OCI-LY7 (cell line): ENCODE data around the gene KNSTRN. TPM values are rescaled to one million over a fixed set of nuclear protein-coding genes. Genes with fewer than 3 reads are reported as not detected.

Experiments used
- BruUV-seq: library from RNA; stranded (reverse); fragments of 400-500 nt; replicated peaks from 2 replicates; lab custom pipeline; 2021; lab: Mats Ljungman, UMichigan
- CTCF ChIA-PET: fragments of 300-600 bp; sonication (Branson Sonifier 250); formaldehyde crosslinking; loops from one replicate; lab custom pipeline; 2022; ENCODE audit warnings: antibody characterized with exemption; ENCODE audit not compliant: unreplicated experiment; lab: Charles Lee
- POLR2A ChIA-PET: fragments of 300-600 bp; sonication (Branson Sonifier 250); formaldehyde crosslinking; loops from one replicate; lab custom pipeline; 2022; ENCODE audit warnings: antibody characterized with exemption; lab: Charles Lee
- DNase-seq: peaks from one replicate; pipeline ENCODE4 v3.0.0-alpha.2; 2015; ENCODE audit warnings: low spot score
- H2AFZ ChIP-seq: fragments of 200-600 bp; sonication (generic), shearing (Covaris generic); 2 replicates; pipeline ENCODE4 v1.6.1; 2014; ENCODE audit warnings: mild to moderate bottlenecking, antibody characterized with exemption, low read length, moderate library complexity
- H3K27ac ChIP-seq: fragments of 200-600 bp; sonication (generic); 2 replicates; pipeline ENCODE4 v1.5.1; 2014; ENCODE audit warnings: mixed run types, low read depth, mild to moderate bottlenecking, moderate library complexity, low read length, inconsistent platforms; ENCODE audit not compliant: poor library complexity, severe bottlenecking
- H3K36me3 ChIP-seq: fragments of 200-600 bp; sonication (generic); 2 replicates; pipeline ENCODE4 v1.6.1; 2014; ENCODE audit warnings: mild to moderate bottlenecking, antibody characterized with exemption, low read length, moderate library complexity, mixed read lengths; ENCODE audit not compliant: insufficient read depth
- H3K4me1 ChIP-seq: fragments of 200-600 bp; sonication (generic); 2 replicates; pipeline ENCODE4 v1.5.1; 2014; ENCODE audit warnings: mild to moderate bottlenecking, low read length; ENCODE audit not compliant: insufficient read depth, poor library complexity, severe bottlenecking
- H3K4me2 ChIP-seq: fragments of 200-600 bp; sonication (generic); 2 replicates; pipeline ENCODE4 v1.6.1; 2014; ENCODE audit warnings: mild to moderate bottlenecking, low read length
- H3K4me3 ChIP-seq: fragments of 200-600 bp; sonication (generic); 2 replicates; pipeline ENCODE4 v1.5.1; 2014; ENCODE audit warnings: mild to moderate bottlenecking, low read depth, low read length; ENCODE audit not compliant: poor library complexity, severe bottlenecking
- H3K79me2 ChIP-seq: fragments of 200-600 bp; sonication (generic); 2 replicates; pipeline ENCODE4 v1.6.1; 2016; ENCODE audit warnings: low read depth, mild to moderate bottlenecking, low read length, moderate library complexity, mixed read lengths; ENCODE audit not compliant: insufficient read depth
- H3K9me2 ChIP-seq: fragments of 200-600 bp; sonication (generic); 2 replicates; pipeline ENCODE4 v1.6.1; 2016; ENCODE audit warnings: mild to moderate bottlenecking, low read length, mixed read lengths; ENCODE audit not compliant: insufficient read depth
- H3K9me3 ChIP-seq: fragments of 200-600 bp; sonication (generic); 2 replicates; pipeline ENCODE4 v1.6.1; 2014; ENCODE audit warnings: mild to moderate bottlenecking, mixed run types, low read length, mixed read lengths
- H4K20me1 ChIP-seq: fragments of 200-600 bp; sonication (generic); 2 replicates; pipeline ENCODE4 v1.6.1; 2014; ENCODE audit warnings: mild to moderate bottlenecking, antibody characterized with exemption, low read length, moderate library complexity, mixed read lengths; ENCODE audit not compliant: insufficient read depth
- EZH2phosphoT487 ChIP-seq: fragments of 200-600 bp; sonication (generic); IDR thresholded peaks from 2 replicates; pipeline ENCODE4 v1.6.1; 2018; ENCODE audit warnings: low read depth, borderline replicate concordance, mild to moderate bottlenecking, mixed run types, antibody characterized with exemption, low read length, moderate library complexity, mixed read lengths
- intact Hi-C: fragments of 100-400 bp; cut with micrococcal nuclease; formaldehyde crosslinking; loops from one replicate; pipeline ENCODE4 v1.10.0; 2022; ENCODE audit not compliant: unreplicated experiment
- total RNA-seq, 2 experiments: library from RNA; depleted of rRNA in 1 of 2; stranded (reverse); fragments of >200 nt in 1 of 2; shearing (Covaris generic) in 1 of 2; gene quantifications; 2 replicates each; pipeline ENCODE4 v1.2.3, GENCODE V29; 2014 to 2022
- TF ChIP-seq, protein P1 (sequence below): fragments of 200-600 bp; sonication (generic); conservative IDR thresholded peaks from 2 replicates; pipeline ENCODE4 v1.5.1; 2014; ENCODE audit warnings: mild to moderate bottlenecking, antibody characterized with exemption, low read length, moderate library complexity, mixed read lengths

The KNSTRN gene
- total RNA-seq, 2 experiments from 2014 or later, result 89.6 to 106 TPM

DNA sequence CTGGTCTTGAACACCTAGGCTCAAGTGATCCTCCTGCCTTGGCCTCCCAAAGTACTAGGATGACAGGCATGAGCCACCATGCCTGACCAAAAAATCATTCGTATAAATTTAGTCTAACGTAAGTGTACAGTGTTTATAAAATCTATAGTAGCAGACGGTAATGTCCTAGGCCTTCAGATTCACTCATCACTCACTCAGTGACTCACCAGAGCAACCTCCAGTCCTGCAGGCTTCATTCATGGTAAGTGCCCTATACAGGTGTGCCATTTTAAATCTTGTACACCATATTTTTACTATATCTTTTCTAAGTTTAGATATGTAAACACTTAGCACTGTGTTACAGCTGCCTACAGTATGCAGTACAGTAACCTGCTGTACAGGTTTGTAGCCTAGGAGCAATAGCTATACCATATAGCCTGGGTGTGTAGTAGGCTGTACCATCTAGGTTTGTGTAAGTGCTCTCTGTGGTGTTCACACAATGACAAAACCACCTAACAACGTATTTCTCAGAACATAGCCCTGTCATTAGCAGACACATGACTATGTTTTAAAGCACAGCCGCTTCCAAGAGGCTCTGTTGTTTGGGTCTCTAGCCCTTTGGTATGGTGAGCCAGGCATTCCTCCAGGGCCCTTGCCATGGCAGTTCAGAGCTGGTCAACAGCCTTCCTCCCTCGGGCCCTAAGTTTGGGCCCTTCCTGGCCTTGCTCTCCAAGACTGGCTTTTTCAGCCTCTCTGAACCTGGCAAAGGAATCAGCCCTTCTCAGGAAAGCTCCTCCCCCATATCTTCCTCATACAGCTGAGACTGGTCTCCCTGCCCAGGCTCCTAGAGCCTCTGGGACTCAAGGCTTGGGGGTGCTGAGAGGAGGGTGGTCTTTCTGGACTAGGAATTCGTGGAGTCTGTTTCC lies 39.9 kb upstream of the KNSTRN start:
- DNase-seq, result no peak
- H2AFZ ChIP-seq, result no peak overlapping the region
- no TSS peak for BruUV-seq
- H3K4me3 ChIP-seq, result no peak overlapping the region
- no peaks in the 10 kb centered on the region for H3K79me2 ChIP-seq
- H3K4me2 ChIP-seq, result no peak overlapping the region
- no peaks in the 10 kb centered on the region for H4K20me1 ChIP-seq
- no peak overlapping the region for H3K27ac ChIP-seq
- ChIA-PET POLR2A (no interaction called here), CTCF (no interaction called here)
- no peaks in the 10 kb centered on the region for H3K9me2 ChIP-seq
- H3K4me1 ChIP-seq, result peaks cover 7% of the 10 kb centered on the region
- TF ChIP-seq EZH2phosphoT487, result no peak
- TF ChIP-seq, protein P1, sequence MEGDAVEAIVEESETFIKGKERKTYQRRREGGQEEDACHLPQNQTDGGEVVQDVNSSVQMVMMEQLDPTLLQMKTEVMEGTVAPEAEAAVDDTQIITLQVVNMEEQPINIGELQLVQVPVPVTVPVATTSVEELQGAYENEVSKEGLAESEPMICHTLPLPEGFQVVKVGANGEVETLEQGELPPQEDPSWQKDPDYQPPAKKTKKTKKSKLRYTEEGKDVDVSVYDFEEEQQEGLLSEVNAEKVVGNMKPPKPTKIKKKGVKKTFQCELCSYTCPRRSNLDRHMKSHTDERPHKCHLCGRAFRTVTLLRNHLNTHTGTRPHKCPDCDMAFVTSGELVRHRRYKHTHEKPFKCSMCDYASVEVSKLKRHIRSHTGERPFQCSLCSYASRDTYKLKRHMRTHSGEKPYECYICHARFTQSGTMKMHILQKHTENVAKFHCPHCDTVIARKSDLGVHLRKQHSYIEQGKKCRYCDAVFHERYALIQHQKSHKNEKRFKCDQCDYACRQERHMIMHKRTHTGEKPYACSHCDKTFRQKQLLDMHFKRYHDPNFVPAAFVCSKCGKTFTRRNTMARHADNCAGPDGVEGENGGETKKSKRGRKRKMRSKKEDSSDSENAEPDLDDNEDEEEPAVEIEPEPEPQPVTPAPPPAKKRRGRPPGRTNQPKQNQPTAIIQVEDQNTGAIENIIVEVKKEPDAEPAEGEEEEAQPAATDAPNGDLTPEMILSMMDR, result no peak
- intact Hi-C loops, result no loop called here
- no peaks in the 10 kb centered on the region for H3K9me3 ChIP-seq
- no peaks in the 10 kb centered on the region for H3K36me3 ChIP-seq

GRCh38 chr15:40343512-40343911 lies 39.0 kb upstream of the KNSTRN start:
- no TSS peak for BruUV-seq
- intact Hi-C loops, result no loop called here
- Histone ChIP-seq H3K4me3 (no peak overlapping the region), H3K4me1 (peaks cover 4% of the 10 kb centered on the region), H3K79me2 (no peaks in the 10 kb centered on the region), H2AFZ (no peak overlapping the region), H4K20me1 (no peaks in the 10 kb centered on the region), H3K27ac (no peak overlapping the region), H3K9me2 (no peaks in the 10 kb centered on the region), H3K4me2 (no peak overlapping the region), H3K36me3 (no peaks in the 10 kb centered on the region), H3K9me3 (no peaks in the 10 kb centered on the region)
- TF ChIP-seq, protein P1, result no peak
- no peak for TF ChIP-seq EZH2phosphoT487
- ChIA-PET CTCF (no interaction called here), POLR2A (no interaction called here)
- no peak for DNase-seq

DNA sequence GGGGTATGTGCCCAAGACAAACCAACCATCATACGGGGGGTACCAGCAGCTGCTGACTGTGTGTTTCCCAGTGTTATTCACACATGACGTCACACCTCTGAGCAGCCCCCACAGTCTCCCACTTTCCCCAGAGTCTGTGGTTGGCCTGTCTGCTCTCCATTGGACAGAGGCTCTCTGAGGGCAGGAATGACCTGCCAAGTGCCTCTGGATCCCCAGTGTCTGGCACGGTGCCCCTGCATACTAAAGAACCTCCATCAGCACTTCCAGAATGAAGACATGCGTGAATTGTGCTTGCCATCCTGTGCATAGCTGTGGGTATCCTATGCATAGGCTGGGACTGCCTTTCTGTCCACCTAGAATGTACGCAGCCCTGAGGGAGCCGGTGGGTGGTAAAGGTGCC lies 38.3 kb upstream of the KNSTRN start:
- BruUV-seq, result no TSS peak
- Histone ChIP-seq H3K79me2 (no peaks in the 10 kb centered on the region), H2AFZ (no peak overlapping the region), H3K36me3 (no peaks in the 10 kb centered on the region), H3K27ac (no peak overlapping the region), H3K9me3 (no peaks in the 10 kb centered on the region), H4K20me1 (no peaks in the 10 kb centered on the region), H3K4me2 (no peak overlapping the region), H3K9me2 (no peaks in the 10 kb centered on the region), H3K4me3 (no peak overlapping the region), H3K4me1 (peaks cover 4% of the 10 kb centered on the region)
- DNase-seq, result no peak
- CTCF ChIA-PET, result interaction anchor here (1.0 kb wide), 1 partner anchor 65 kb away, joined by 3 read pairs; no protein-coding TSS in a partner anchor
- POLR2A ChIA-PET, result interaction anchor here (0.6 kb wide), 2 partner anchors 17 to 101 kb away, joined by 3 read pairs; no protein-coding TSS in a partner anchor
- intact Hi-C loops, result loop anchor here (1.0 kb wide), 1 partner anchor 78 kb away; no protein-coding TSS in a partner anchor
- no peak for TF ChIP-seq EZH2phosphoT487
- TF ChIP-seq, protein P1, result no peak
